T-cell (primary cell): ENCODE results near the gene HIPK2. TPM values are rescaled to one million over a fixed set of nuclear protein-coding genes. Genes with fewer than 3 reads are reported as not detected.

Source experiments
- ATAC-seq, 4 experiments: fragments of 200-7000 bp in 3 of 4; fragments of 150-1000 bp in 1 of 4; cut with Tn5 transposase; replicated peaks in 1 of 4; 1 replicate in 3 of 4; 2 replicates in 1 of 4; pipeline ENCODE4 v1.10.0; 2021; ENCODE audit warnings: moderate library complexity in 3 of 4, mild to moderate bottlenecking in 2 of 4, moderate number of reproducible peaks in 1 of 4
- CTCF ChIA-PET, 2 donors: fragments of 300-600 bp; sonication (Branson Sonifier 250); formaldehyde crosslinking; loops; one replicate each; lab custom pipeline; 2022; ENCODE audit warnings: antibody characterized with exemption in 2 of 2; lab: Charles Lee
- POLR2A ChIA-PET, 2 donors: fragments of 300-600 bp; sonication (Branson Sonifier 250); formaldehyde crosslinking; loops; one replicate each; lab custom pipeline; 2022; ENCODE audit warnings: antibody characterized with exemption in 2 of 2; lab: Charles Lee
- DNase-seq, 35 experiments: peaks; one replicate each; pipeline versions ENCODE4 v3.0.0 to v3.0.0-alpha.2; 2013 to 2023
- H3K27ac ChIP-seq: one replicate; pipeline ENCODE4 v1.5.1; 2013; ENCODE audit warnings: low read length
- H3K27me3 ChIP-seq, 2 experiments: replicated peaks in 1 of 2; 1 replicate in 1 of 2; 2 replicates in 1 of 2; pipeline versions ENCODE4 v1.6.1 to v1.7.0; 2013; ENCODE audit warnings: low read length in 1 of 2, mixed read lengths in 1 of 2; ENCODE audit not compliant: control insufficient read depth in 2 of 2, insufficient read depth in 2 of 2; ENCODE audit errors: extremely low read depth in 1 of 2
- H3K36me3 ChIP-seq, 2 donors: 1 replicate in 1 of 2; 2 replicates in 1 of 2; pipeline versions ENCODE4 v1.6.1 to v1.7.0; 2013; ENCODE audit warnings: low read length in 1 of 2; ENCODE audit not compliant: control insufficient read depth in 2 of 2, insufficient read depth in 1 of 2; ENCODE audit errors: extremely low read depth in 1 of 2
- H3K4me1 ChIP-seq, 2 experiments: 1 replicate in 1 of 2; 2 replicates in 1 of 2; pipeline versions ENCODE4 v1.6.1 to v1.7.0; 2013; ENCODE audit warnings: low read length in 2 of 2, mixed read lengths in 1 of 2; ENCODE audit not compliant: insufficient read depth in 2 of 2, control insufficient read depth in 1 of 2; ENCODE audit errors: extremely low read depth in 1 of 2
- H3K4me3 ChIP-seq, 2 donors: 1 replicate in 1 of 2; 2 replicates in 1 of 2; pipeline versions ENCODE4 v1.5.1 to v1.7.0; 2013; ENCODE audit warnings: mild to moderate bottlenecking in 2 of 2, low read length in 1 of 2, moderate library complexity in 1 of 2; ENCODE audit not compliant: control insufficient read depth in 1 of 2; ENCODE audit errors: extremely low read depth in 1 of 2
- H3K9me3 ChIP-seq: 2 replicates; pipeline ENCODE4 v1.7.0; 2013
- H3K27ac Mint-ChIP-seq, 2 donors: one replicate each; pipeline ENCODE4 v1.8.0; 2020 to 2021; ENCODE audit warnings: mild to moderate bottlenecking in 2 of 2, mixed read lengths in 2 of 2
- H3K27me3 Mint-ChIP-seq, 2 donors: one replicate each; pipeline ENCODE4 v1.8.0; 2021 to 2022; ENCODE audit warnings: mixed read lengths in 2 of 2
- H3K36me3 Mint-ChIP-seq: one replicate; pipeline ENCODE4 v1.8.0; 2021; ENCODE audit warnings: mixed read lengths
- H3K4me1 Mint-ChIP-seq, 3 donors: one replicate each; pipeline ENCODE4 v1.8.0; 2020 to 2022; ENCODE audit warnings: mixed read lengths in 3 of 3, mild to moderate bottlenecking in 1 of 3
- H3K4me3 Mint-ChIP-seq, 3 donors: one replicate each; pipeline ENCODE4 v1.8.0; 2020 to 2022; ENCODE audit warnings: mild to moderate bottlenecking in 3 of 3, mixed read lengths in 3 of 3, moderate library complexity in 3 of 3
- H3K9me3 Mint-ChIP-seq, 3 donors: one replicate each; pipeline ENCODE4 v1.8.0; 2020 to 2022; ENCODE audit warnings: mixed read lengths in 3 of 3
- WGBS: methylation state at CpG from one replicate; pipeline ENCODE4 v1.1.5; 2013; ENCODE audit warnings: missing lambda C conversion rate; ENCODE audit not compliant: insufficient coverage; 5-methylcytosine and 5-hydroxymethylcytosine counted together
- total RNA-seq, 35 experiments: library from RNA in 6 of 35; stranded (reverse) in 6 of 35; fragments of 120-200 nt in 1 of 35; gene quantifications; one replicate each; pipeline versions ENCODE4 v1.2.1 to v1.2.4 and lab custom pipeline; 2013 to 2026

The HIPK2 gene
- total RNA-seq, 5 donors from 2014 or later (not counting 1 experiment from before 2014, with no cell fraction given): 32.7 to 34.5 (median 33.5) TPM

DNA sequence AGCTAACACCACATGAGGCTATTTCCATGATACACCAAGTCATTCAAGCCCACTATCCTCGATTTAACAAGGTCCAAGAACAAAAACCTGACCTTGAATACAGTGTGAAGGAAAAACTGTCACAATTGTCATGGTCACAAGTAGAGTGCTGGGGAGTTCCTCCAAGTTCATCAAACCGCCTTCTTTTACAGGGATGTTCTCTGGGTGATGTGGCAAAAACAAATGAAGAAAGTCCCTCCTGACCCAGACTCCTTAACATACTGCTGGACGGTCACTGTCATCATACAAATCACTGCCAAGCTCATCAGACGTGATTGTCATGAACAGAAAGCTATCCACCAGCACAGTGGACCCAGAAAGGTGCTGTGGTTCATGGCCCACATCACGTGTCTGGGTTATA is 28.9 kb downstream of the HIPK2 start:
- Histone ChIP-seq H3K4me1 (peaks cover 0 to 29% of the 10 kb centered on the region in 2 experiments), H3K27me3 (no peaks in the 10 kb centered on the region), H3K4me3 (no peak overlapping the region), H3K27ac (no peak overlapping the region), H3K36me3 (no peaks in the 10 kb centered on the region), H3K9me3 (no peaks in the 10 kb centered on the region)
- WGBS: 89% methylated on average over 4 of the region's 5 CpGs
- peaks cover 73 to 78% (median 73%) of the 10 kb centered on the region in 3 donors for H3K4me1 Mint-ChIP-seq
- H3K4me3 Mint-ChIP-seq: no peak overlapping the region
- DNase-seq (no peak), ATAC-seq (no peak)
- ChIA-PET POLR2A (interaction anchor here in 1 of 2 donors (0.6 kb wide), 1 partner anchor 23 kb away, joined by 4 read pairs; no protein-coding TSS in a partner anchor), CTCF (interaction anchor here in 1 of 2 donors (0.5 to 0.8 kb wide), 2 partner anchors 28 to 128 kb away, joined by 3 read pairs; no protein-coding TSS in a partner anchor)
- no peaks in the 10 kb centered on the region for H3K27me3 Mint-ChIP-seq
- no peaks in the 10 kb centered on the region for H3K9me3 Mint-ChIP-seq
- no peak overlapping the region for H3K27ac Mint-ChIP-seq
- H3K36me3 Mint-ChIP-seq: peaks cover 9% of the 10 kb centered on the region

GRCh38 chr7:139748373-139748765 is 29.4 kb downstream of the HIPK2 start:
- H3K36me3 Mint-ChIP-seq: peaks cover 6% of the 10 kb centered on the region
- H3K27ac Mint-ChIP-seq: no peak overlapping the region
- Histone ChIP-seq H3K27ac (no peak overlapping the region), H3K9me3 (no peaks in the 10 kb centered on the region), H3K4me1 (peaks cover 0 to 29% of the 10 kb centered on the region in 2 experiments), H3K27me3 (no peaks in the 10 kb centered on the region), H3K4me3 (no peak overlapping the region), H3K36me3 (no peaks in the 10 kb centered on the region)
- DNase-seq (no peak), ATAC-seq (no peak)
- H3K27me3 Mint-ChIP-seq: no peaks in the 10 kb centered on the region
- ChIA-PET POLR2A (no interaction called here), CTCF (interaction anchor here in 1 of 2 donors (0.5 to 2.0 kb wide), 2 partner anchors 11 to 29 kb away, joined by 3 to 6 read pairs; no protein-coding TSS in a partner anchor)
- WGBS: 96% methylated on average over 9 of the region's 9 CpGs
- H3K4me1 Mint-ChIP-seq: peaks cover 71 to 74% (median 73%) of the 10 kb centered on the region in 3 donors
- H3K9me3 Mint-ChIP-seq: no peaks in the 10 kb centered on the region
- no peak overlapping the region for H3K4me3 Mint-ChIP-seq

DNA sequence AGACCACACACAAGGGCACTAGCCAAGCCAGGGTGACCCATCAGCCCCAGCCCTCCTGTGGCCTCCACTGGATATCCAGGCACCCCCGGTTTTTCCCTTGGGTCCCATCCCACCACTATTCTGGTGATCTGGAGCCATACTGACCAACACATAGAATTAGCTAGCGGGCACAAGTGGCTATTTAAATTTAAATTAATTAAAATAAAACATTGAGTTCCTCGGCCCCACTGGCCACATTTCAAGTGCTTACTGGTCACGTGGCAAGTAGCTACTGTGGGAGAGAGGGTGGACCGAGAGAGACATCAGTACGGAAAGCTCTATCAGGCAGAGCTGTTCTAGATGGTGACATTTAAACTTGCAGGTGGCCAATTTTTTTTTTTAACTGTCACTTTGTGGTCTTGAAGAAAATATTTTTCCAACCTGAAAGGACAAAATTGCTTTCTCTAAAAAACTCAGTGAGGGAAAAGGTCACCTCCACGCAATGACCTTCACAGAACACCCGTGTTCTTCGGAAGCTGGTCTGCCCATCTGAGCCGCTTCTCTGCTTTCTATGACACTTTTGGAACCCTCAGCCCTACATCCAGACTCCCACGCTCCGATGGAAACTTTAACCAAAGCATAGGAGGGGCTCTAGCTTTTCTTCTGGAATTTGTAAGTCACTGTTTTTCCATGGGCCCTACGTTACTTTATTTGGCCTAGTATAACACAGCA is 30.0 kb downstream of the HIPK2 start:
- WGBS: 83% methylated on average over 10 of the region's 13 CpGs
- H3K27me3 ChIP-seq: no peaks in the 10 kb centered on the region
- H3K4me3 ChIP-seq: no peak overlapping the region
- H3K9me3 Mint-ChIP-seq: no peaks in the 10 kb centered on the region
- no peak overlapping the region for H3K27ac Mint-ChIP-seq
- no peak for ATAC-seq
- H3K36me3 ChIP-seq: no peaks in the 10 kb centered on the region
- no peak for DNase-seq
- H3K9me3 ChIP-seq: no peaks in the 10 kb centered on the region
- H3K4me3 Mint-ChIP-seq: no peak overlapping the region
- H3K4me1 Mint-ChIP-seq: peaks cover 69 to 71% (median 70%) of the 10 kb centered on the region in 3 donors
- CTCF ChIA-PET: interaction anchor here (0.6 to 2.0 kb wide), 2 partner anchors 10 to 142 kb away, joined by 3 to 6 read pairs; no protein-coding TSS in a partner anchor
- POLR2A ChIA-PET: no interaction called here
- peaks cover 2% of the 10 kb centered on the region for H3K36me3 Mint-ChIP-seq
- no peaks in the 10 kb centered on the region for H3K27me3 Mint-ChIP-seq
- peaks cover 0 to 29% of the 10 kb centered on the region in 2 experiments for H3K4me1 ChIP-seq
- no peak overlapping the region for H3K27ac ChIP-seq

GRCh38 chr7:139746652-139747051 is 31.1 kb downstream of the HIPK2 start:
- Histone ChIP-seq H3K27ac (no peak overlapping the region), H3K36me3 (no peaks in the 10 kb centered on the region), H3K4me1 (peaks cover 0 to 25% of the 10 kb centered on the region in 2 experiments), H3K9me3 (no peaks in the 10 kb centered on the region), H3K27me3 (no peaks in the 10 kb centered on the region), H3K4me3 (no peak overlapping the region)
- Mint-ChIP-seq H3K4me3 (no peak overlapping the region), H3K36me3 (peaks cover 3% of the 10 kb centered on the region), H3K27me3 (no peaks in the 10 kb centered on the region), H3K27ac (no peak overlapping the region), H3K9me3 (no peaks in the 10 kb centered on the region), H3K4me1 (peaks cover 58 to 64% (median 61%) of the 10 kb centered on the region in 3 donors)
- ATAC-seq (no peak), DNase-seq (no peak)
- WGBS: 100% methylated on average over 3 of the region's 8 CpGs
- ChIA-PET CTCF (interaction anchor here in 1 of 2 donors (2.0 kb wide), 1 partner anchor 9 kb away, joined by 6 read pairs; no protein-coding TSS in a partner anchor), POLR2A (no interaction called here)

GRCh38 chr7:139745678-139746143 is 32.1 kb downstream of the HIPK2 start:
- POLR2A ChIA-PET: interaction anchor here in 1 of 2 donors (0.6 kb wide), 2 partner anchors 113 to 610 kb away, joined by 4 read pairs; no protein-coding TSS in a partner anchor

GRCh38 chr7:139744768-139745677 is 32.8 kb downstream of the HIPK2 start:
- Histone ChIP-seq H3K27me3 (no peaks in the 10 kb centered on the region), H3K36me3 (no peaks in the 10 kb centered on the region), H3K4me3 (no peak overlapping the region), H3K27ac (no peak overlapping the region), H3K9me3 (no peaks in the 10 kb centered on the region), H3K4me1 (peaks cover 0 to 32% of the 10 kb centered on the region in 2 experiments)
- peaks cover 50 to 61% (median 57%) of the 10 kb centered on the region in 3 donors for H3K4me1 Mint-ChIP-seq
- 95% methylated on average over 12 of the region's 18 CpGs for WGBS
- H3K36me3 Mint-ChIP-seq: peaks cover 8% of the 10 kb centered on the region
- ATAC-seq: no peak
- no peaks in the 10 kb centered on the region for H3K27me3 Mint-ChIP-seq
- no peak overlapping the region for H3K27ac Mint-ChIP-seq
- H3K9me3 Mint-ChIP-seq: no peaks in the 10 kb centered on the region
- ChIA-PET POLR2A (interaction anchor here in 1 of 2 donors (0.5 kb wide), 1 partner anchor 23 kb away, joined by 3 read pairs; no protein-coding TSS in a partner anchor), CTCF (no interaction called here)
- no peak for DNase-seq
- no peak overlapping the region for H3K4me3 Mint-ChIP-seq

More at GRCh38 chr7:139745678-139746143, 32.1 kb downstream of the HIPK2 start:
- no peaks in the 10 kb centered on the region for H3K9me3 ChIP-seq
- peaks cover 51 to 60% (median 59%) of the 10 kb centered on the region in 3 donors for H3K4me1 Mint-ChIP-seq
- 100% methylated on average over 1 of the region's 6 CpGs for WGBS
- no peak overlapping the region for H3K27ac ChIP-seq
- H3K27me3 ChIP-seq: no peaks in the 10 kb centered on the region
- no peak overlapping the region for H3K4me3 Mint-ChIP-seq
- CTCF ChIA-PET: no interaction called here
- H3K4me3 ChIP-seq: no peak overlapping the region
- no peaks in the 10 kb centered on the region for H3K9me3 Mint-ChIP-seq
- ATAC-seq: no peak
- peaks cover 8% of the 10 kb centered on the region for H3K36me3 Mint-ChIP-seq
- no peak for DNase-seq
- H3K27me3 Mint-ChIP-seq: no peaks in the 10 kb centered on the region
- no peaks in the 10 kb centered on the region for H3K36me3 ChIP-seq
- no peak overlapping the region for H3K27ac Mint-ChIP-seq
- H3K4me1 ChIP-seq: peaks cover 0 to 25% of the 10 kb centered on the region in 2 experiments
